Measurements from ENCODE around the gene C6orf89. TPM values are rescaled to one million over a fixed set of nuclear protein-coding genes. Genes with fewer than 3 reads are reported as not detected.

Gene C6orf89
- polyA plus RNA-seq, 1 donor from 2014 or later, result 24.6 TPM

- no peak overlapping the region for H3K9ac ChIP-seq (ENCODE audit: low read length)
- no peak overlapping the region for H2AFZ ChIP-seq (ENCODE audit: low read depth, low read length)
- no peaks in the 10 kb centered on the region for H3F3A ChIP-seq (ENCODE audit: insufficient read depth, low read length, poor library complexity, severe bottlenecking)
- no peaks in the 10 kb centered on the region for H3K79me2 ChIP-seq (replicated peaks; ENCODE audit: insufficient read depth, low read length)
- H3K9me2 ChIP-seq (ENCODE audit: insufficient read depth, low read length), result no peaks in the 10 kb centered on the region
- H3K36me3 ChIP-seq (ENCODE audit: insufficient read depth, low read length), result peaks cover 3% of the 10 kb centered on the region
- no peak overlapping the region for H3K27ac ChIP-seq (ENCODE audit: low read length)
- H3K27me3 ChIP-seq (ENCODE audit: insufficient read depth, low read depth, low read length), result no peaks in the 10 kb centered on the region
- no peak overlapping the region for H3K4me3 ChIP-seq (ENCODE audit: low read length)
- H4K20me1 ChIP-seq (ENCODE audit: insufficient read depth), result no peaks in the 10 kb centered on the region
- no peak overlapping the region for H3K4me2 ChIP-seq (ENCODE audit: low read length)
- TF ChIP-seq MXI1 (conservative IDR thresholded peaks at IDR 0.05; ENCODE audit: poor library complexity, severe bottlenecking) (no peak), EP300 (conservative IDR thresholded peaks at IDR 0.05; ENCODE audit: poor library complexity, severe bottlenecking) (no peak), POLR2AphosphoS5 (IDR thresholded peaks at IDR 0.05) (no peak), CTCF (IDR thresholded peaks at IDR 0.05; ENCODE audit: poor library complexity, severe bottlenecking) (no peak), RAD21 (conservative IDR thresholded peaks at IDR 0.05) (no peak), SMC3 (conservative IDR thresholded peaks at IDR 0.05; ENCODE audit: poor library complexity) (no peak), EZH2 (IDR thresholded peaks at IDR 0.05; ENCODE audit: borderline replicate concordance, insufficient read depth, low read length, poor library complexity, severe bottlenecking) (no peak), REST (IDR thresholded peaks at IDR 0.05; ENCODE audit: borderline replicate concordance) (no peak), TAF1 (IDR thresholded peaks at IDR 0.05; ENCODE audit: low read depth) (no peak)
- H3K9me3 ChIP-seq (ENCODE audit: low read length), result no peaks in the 10 kb centered on the region
These were observed 86.3 kb downstream of the C6orf89 start for GRCh38 chr6:36971921-36972673.

- Histone ChIP-seq H3K4me2 (ENCODE audit: low read length) (no peak overlapping the region), H3K27ac (ENCODE audit: low read length) (no peak overlapping the region), H3K9me2 (ENCODE audit: insufficient read depth, low read length) (no peaks in the 10 kb centered on the region), H3K79me2 (replicated peaks; ENCODE audit: insufficient read depth, low read length) (no peaks in the 10 kb centered on the region), H2AFZ (ENCODE audit: low read depth, low read length) (no peak overlapping the region), H4K20me1 (ENCODE audit: insufficient read depth) (no peaks in the 10 kb centered on the region), H3K9me3 (ENCODE audit: low read length) (no peaks in the 10 kb centered on the region), H3F3A (ENCODE audit: insufficient read depth, low read length, poor library complexity, severe bottlenecking) (no peaks in the 10 kb centered on the region), H3K9ac (ENCODE audit: low read length) (no peak overlapping the region), H3K4me3 (ENCODE audit: low read length) (no peak overlapping the region), H3K27me3 (ENCODE audit: insufficient read depth, low read depth, low read length) (no peaks in the 10 kb centered on the region), H3K36me3 (ENCODE audit: insufficient read depth, low read length) (peaks cover 3% of the 10 kb centered on the region)
- TF ChIP-seq CTCF (IDR thresholded peaks at IDR 0.05; ENCODE audit: poor library complexity, severe bottlenecking) (no peak), RAD21 (conservative IDR thresholded peaks at IDR 0.05) (no peak), POLR2AphosphoS5 (IDR thresholded peaks at IDR 0.05) (no peak), TAF1 (IDR thresholded peaks at IDR 0.05; ENCODE audit: low read depth) (no peak), SMC3 (conservative IDR thresholded peaks at IDR 0.05; ENCODE audit: poor library complexity) (no peak), EZH2 (IDR thresholded peaks at IDR 0.05; ENCODE audit: borderline replicate concordance, insufficient read depth, low read length, poor library complexity, severe bottlenecking) (no peak), REST (IDR thresholded peaks at IDR 0.05; ENCODE audit: borderline replicate concordance) (no peak), EP300 (conservative IDR thresholded peaks at IDR 0.05; ENCODE audit: poor library complexity, severe bottlenecking) (no peak), MXI1 (conservative IDR thresholded peaks at IDR 0.05; ENCODE audit: poor library complexity, severe bottlenecking) (no peak)
These were observed 87.4 kb downstream of the C6orf89 start for GRCh38 chr6:36973190-36973589.

Data from neural cell (in vitro differentiated cells).